MV-4-11 (cell line): ENCODE data around the gene TRA2B.

ENCODE experiments used
- DNase-seq: peaks from one replicate; lab custom pipeline; 2025; lab: John Stamatoyannopoulos, UW

TRA2B gene

DNA sequence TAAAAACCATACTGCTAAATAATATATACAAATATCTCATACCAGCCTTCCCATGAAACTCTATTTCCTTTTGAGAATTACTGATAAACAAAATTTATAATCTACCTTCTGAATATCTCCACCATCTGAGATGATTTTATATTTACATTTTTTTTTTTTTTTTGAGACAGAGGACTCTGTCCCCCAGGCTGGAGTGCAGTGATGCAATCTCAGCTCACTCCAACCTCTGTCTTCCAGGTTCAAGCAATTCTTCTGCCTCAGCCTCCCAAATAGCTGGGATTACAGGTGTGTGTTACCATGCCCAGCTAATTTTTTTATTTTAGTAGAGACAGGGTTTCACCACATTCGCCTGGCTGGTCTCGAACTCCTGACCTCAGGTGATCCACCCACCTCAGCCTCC, 70.2 kb downstream of the TRA2B start:
- no peak for DNase-seq

DNA sequence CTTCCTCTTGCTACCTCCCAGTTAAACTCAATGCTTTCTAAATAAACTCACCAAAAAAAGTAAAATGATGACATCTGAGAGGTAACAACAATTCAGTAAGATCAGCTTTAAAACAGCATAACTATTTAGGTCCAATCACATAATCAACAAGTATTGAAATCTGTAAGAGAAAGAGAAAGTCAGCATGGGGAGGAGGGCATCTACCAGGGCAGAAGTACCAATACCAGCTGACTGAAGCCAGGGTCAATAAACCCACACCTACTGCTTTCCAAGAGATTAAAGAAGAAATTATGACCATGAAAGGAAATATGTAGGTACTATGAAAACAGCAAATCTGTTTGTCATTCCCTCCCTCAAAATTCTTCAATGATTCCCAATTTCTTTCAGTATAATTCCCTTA, 70.8 kb downstream of the TRA2B start:
- no peak for DNase-seq

DNA sequence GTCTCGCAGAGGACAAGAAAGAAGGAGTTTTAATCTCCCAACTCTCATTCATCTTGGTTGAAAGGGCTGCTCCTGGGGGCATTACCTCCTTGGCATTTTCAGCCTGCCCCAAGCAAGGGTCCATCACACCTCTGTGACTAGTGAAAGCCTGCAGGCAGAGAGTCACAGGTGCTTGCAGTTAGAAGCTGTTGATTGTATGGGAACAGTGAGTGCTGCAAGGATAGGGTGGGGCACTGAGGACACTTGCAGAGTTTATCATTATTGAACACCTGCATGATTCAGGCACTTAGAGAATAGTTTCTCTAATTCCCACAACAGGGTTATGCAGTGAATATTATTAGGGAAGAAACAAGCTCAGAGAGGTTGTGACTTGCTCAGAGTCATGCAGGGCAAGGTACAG, 71.3 kb downstream of the TRA2B start:
- no peak for DNase-seq
